ENCODE results near the gene UBE3B. TPM values are rescaled to one million over a fixed set of nuclear protein-coding genes. Genes with fewer than 3 reads are reported as not detected.

UBE3B gene
- total and polyA plus RNA-seq, 8 donors: 9.4 to 104 (median 22.2) TPM

DNA sequence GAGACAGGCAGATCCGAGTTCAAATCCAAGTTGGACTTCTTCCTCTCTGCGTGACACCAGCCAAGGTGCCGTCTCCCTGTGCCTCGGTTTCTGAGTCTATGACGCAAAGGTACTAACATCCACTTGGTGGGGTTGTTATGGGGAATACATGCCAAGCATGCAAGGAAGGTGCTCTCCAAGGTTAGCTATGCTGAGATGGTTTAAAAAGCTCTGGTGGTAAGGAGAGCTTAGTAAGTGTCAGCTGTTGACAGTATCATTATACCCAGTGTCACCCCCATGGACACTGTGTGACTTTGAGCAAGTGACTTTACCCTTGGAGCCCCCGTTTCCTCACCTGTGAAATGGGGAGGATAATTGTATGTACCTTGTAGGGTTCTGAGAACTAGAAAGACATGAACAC is 73.7 kb downstream of the UBE3B start:
- H3K36me3 ChIP-seq: no peaks in the 10 kb centered on the region
- H3K27ac ChIP-seq: no peak overlapping the region
- H3K27me3 ChIP-seq: peaks cover 0 to 74% (median 20%) of the 10 kb centered on the region in 3 donors
- no peak for TF ChIP-seq POLR2AphosphoS5 (IDR thresholded peaks at IDR 0.05)
- no peak for TF ChIP-seq POLR2A (IDR thresholded peaks at IDR 0.05)
- TF ChIP-seq, protein P1, sequence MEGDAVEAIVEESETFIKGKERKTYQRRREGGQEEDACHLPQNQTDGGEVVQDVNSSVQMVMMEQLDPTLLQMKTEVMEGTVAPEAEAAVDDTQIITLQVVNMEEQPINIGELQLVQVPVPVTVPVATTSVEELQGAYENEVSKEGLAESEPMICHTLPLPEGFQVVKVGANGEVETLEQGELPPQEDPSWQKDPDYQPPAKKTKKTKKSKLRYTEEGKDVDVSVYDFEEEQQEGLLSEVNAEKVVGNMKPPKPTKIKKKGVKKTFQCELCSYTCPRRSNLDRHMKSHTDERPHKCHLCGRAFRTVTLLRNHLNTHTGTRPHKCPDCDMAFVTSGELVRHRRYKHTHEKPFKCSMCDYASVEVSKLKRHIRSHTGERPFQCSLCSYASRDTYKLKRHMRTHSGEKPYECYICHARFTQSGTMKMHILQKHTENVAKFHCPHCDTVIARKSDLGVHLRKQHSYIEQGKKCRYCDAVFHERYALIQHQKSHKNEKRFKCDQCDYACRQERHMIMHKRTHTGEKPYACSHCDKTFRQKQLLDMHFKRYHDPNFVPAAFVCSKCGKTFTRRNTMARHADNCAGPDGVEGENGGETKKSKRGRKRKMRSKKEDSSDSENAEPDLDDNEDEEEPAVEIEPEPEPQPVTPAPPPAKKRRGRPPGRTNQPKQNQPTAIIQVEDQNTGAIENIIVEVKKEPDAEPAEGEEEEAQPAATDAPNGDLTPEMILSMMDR (IDR thresholded peaks at IDR 0.05): no peak
- no peak for TF ChIP-seq EP300 (IDR thresholded peaks at IDR 0.05)
- 77 to 90% (median 85%) methylated on average over 6 of the region's 6 CpGs for WGBS, 5 donors
- DNase-seq: no peak
- peaks cover 0 to 6% (median 3%) of the 10 kb centered on the region in 4 donors for H3K4me1 ChIP-seq
- intact Hi-C loops (cut with DNase I; ENCODE audit: low total_unique reads): no loop called here
- no peak overlapping the region for H3K4me3 ChIP-seq
- H3K9me3 ChIP-seq: no peaks in the 10 kb centered on the region

DNA sequence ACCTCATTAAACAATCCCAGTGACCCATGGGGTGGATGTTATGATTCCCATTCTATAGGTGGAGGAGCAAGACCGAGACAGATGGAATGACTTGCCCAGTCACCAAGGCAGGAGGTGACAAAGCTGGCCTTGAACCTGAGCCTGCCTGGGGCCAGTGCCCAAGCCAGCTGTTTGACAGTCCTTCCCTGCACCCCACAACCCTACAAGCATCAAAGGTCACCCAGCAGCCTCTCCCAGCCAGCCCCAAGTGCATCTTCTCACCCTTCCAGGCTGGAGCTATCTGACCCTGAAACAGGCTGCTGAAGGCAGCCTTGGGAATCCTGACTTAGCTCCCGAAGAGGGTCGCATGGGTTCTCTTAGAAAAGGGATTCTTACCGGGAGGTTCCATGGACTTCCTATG is 75.5 kb downstream of the UBE3B start:
- no peak for TF ChIP-seq POLR2A (IDR thresholded peaks at IDR 0.05)
- TF ChIP-seq POLR2AphosphoS5 (IDR thresholded peaks at IDR 0.05): no peak
- TF ChIP-seq, protein P1 (IDR thresholded peaks at IDR 0.05): no peak
- TF ChIP-seq EP300 (IDR thresholded peaks at IDR 0.05): no peak
- Histone ChIP-seq H3K36me3 (peaks cover 0 to 16% (median 8%) of the 10 kb centered on the region in 4 donors), H3K9me3 (no peaks in the 10 kb centered on the region), H3K4me1 (peaks cover 0 to 6% (median 3%) of the 10 kb centered on the region in 4 donors), H3K27me3 (peaks cover 0 to 62% (median 20%) of the 10 kb centered on the region in 3 donors), H3K27ac (no peak overlapping the region), H3K4me3 (no peak overlapping the region)
- WGBS, 5 donors: 47 to 61% (median 59%) methylated on average over 4 of the region's 4 CpGs
- no peak for DNase-seq
- intact Hi-C loops (cut with DNase I; ENCODE audit: low total_unique reads): no loop called here

DNA sequence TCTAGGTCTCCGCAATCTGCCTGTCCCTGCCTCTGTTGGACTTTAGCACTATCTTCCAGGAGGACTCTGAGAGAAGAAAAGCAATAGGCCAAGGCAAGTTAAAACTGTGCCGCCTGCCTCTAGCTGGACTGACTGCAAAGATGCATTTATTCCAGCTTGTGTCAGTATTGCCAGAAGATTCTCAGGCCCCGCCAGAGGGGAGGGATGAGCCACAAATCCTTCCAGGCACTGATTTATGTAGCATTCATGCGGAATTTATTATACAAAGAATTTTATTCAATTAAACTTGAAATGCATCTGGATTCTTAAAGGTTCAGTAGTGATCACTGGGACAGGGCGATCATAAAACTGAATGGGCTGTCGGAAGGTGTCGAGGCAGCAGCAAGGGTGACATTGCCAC is 76.0 kb downstream of the UBE3B start:
- DNase-seq: no peak
- no peak for TF ChIP-seq POLR2AphosphoS5 (IDR thresholded peaks at IDR 0.05)
- TF ChIP-seq, protein P1 (IDR thresholded peaks at IDR 0.05): no peak
- no peak for TF ChIP-seq POLR2A (IDR thresholded peaks at IDR 0.05)
- TF ChIP-seq EP300 (IDR thresholded peaks at IDR 0.05): no peak
- Histone ChIP-seq H3K9me3 (no peaks in the 10 kb centered on the region), H3K27me3 (peaks cover 0 to 56% (median 15%) of the 10 kb centered on the region in 3 donors), H3K4me1 (peaks cover 0 to 6% (median 3%) of the 10 kb centered on the region in 4 donors), H3K4me3 (no peak overlapping the region), H3K27ac (no peak overlapping the region), H3K36me3 (peaks cover 0 to 21% (median 10%) of the 10 kb centered on the region in 4 donors)
- WGBS, 5 donors: 82 to 95% (median 86%) methylated on average over 7 of the region's 7 CpGs
- intact Hi-C loops (cut with DNase I; ENCODE audit: low total_unique reads): no loop called here

DNA sequence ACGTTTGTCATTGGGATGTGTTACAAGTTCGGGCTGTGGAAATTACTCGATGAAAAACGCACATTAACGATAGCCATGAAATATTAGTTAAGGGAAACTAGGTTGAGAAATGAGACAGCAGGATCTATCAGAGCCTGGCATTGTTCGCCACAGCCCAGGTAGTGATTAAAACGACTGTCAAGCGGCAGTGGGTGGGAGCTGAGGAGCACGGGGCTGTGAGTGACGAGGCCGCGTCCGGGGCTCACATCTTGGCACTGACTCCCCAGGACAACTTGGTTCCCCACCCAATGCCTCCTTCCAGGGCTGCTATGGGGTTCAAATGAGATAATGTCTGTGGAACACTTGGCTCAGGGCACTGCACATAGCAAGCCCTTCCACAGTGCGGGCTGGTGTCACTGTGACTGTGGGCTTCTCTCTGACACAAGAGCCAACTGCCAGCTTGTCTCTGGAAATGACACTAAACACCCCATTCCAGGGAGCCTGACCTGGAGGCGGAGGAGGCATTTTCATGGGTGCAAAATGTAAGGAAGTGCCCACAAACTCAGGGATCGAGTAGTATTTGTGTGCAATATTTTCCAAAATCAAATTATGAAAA is 76.6 kb downstream of the UBE3B start:
- H3K36me3 ChIP-seq: peaks cover 0 to 27% (median 12%) of the 10 kb centered on the region in 4 donors
- peaks cover 0 to 6% (median 3%) of the 10 kb centered on the region in 4 donors for H3K4me1 ChIP-seq
- H3K27me3 ChIP-seq: peaks cover 0 to 52% (median 9%) of the 10 kb centered on the region in 3 donors
- H3K9me3 ChIP-seq: no peaks in the 10 kb centered on the region
- WGBS, 5 donors: 45 to 55% (median 52%) methylated on average over 16 of the region's 16 CpGs
- TF ChIP-seq EP300 (IDR thresholded peaks at IDR 0.05) (no peak), POLR2A (IDR thresholded peaks at IDR 0.05) (no peak), POLR2AphosphoS5 (IDR thresholded peaks at IDR 0.05) (no peak)
- TF ChIP-seq, protein P1 (IDR thresholded peaks at IDR 0.05): no peak
- intact Hi-C loops (cut with DNase I; ENCODE audit: low total_unique reads): no loop called here
- H3K4me3 ChIP-seq: no peak overlapping the region
- H3K27ac ChIP-seq: no peak overlapping the region
- DNase-seq: no peak

Data from stomach (tissue), 9 donors.